ENCODE data around the gene BCO1. TPM values are rescaled to one million over a fixed set of nuclear protein-coding genes. Genes with fewer than 3 reads are reported as not detected.

The BCO1 gene
- total and polyA plus RNA-seq, 2 of the 4 experiments (the other 2 are of a cell fraction) = not detected

GRCh38 chr16:81220349-81220748 is 18.1 kb upstream of the BCO1 start:
- Histone ChIP-seq H4K91ac (ENCODE audit: insufficient read depth, low read depth, low read length) (no peak overlapping the region), H2BK5ac (ENCODE audit: low read depth, low read length, poor library complexity, severe bottlenecking) (no peak overlapping the region), H2BK20ac (ENCODE audit: low read depth, low read length) (no peak overlapping the region), H3K4me2 (ENCODE audit: low read depth, low read length) (no peak overlapping the region), H2AK5ac (ENCODE audit: low read depth, low read length) (no peak overlapping the region), H4K5ac (ENCODE audit: low read depth, low read length) (no peak overlapping the region), H3K14ac (replicated peaks; ENCODE audit: low read depth, low read length) (no peak overlapping the region), H4K20me1 (ENCODE audit: insufficient read depth, low read length) (no peaks in the 10 kb centered on the region), H3K56ac (ENCODE audit: extremely low read depth, insufficient read depth, low read length) (no peak overlapping the region), H3K27me3 (ENCODE audit: control insufficient read depth, insufficient read depth, low read length) (peaks cover 12% of the 10 kb centered on the region), H3K4me1 (ENCODE audit: control insufficient read depth, insufficient read depth, low read length) (no peaks in the 10 kb centered on the region), H3K23ac (ENCODE audit: low read depth, low read length) (no peak overlapping the region), H2AK9ac (replicated peaks; ENCODE audit: low read depth, low read length, poor library complexity) (no peak overlapping the region), H2AFZ (replicated peaks; ENCODE audit: low read length, poor library complexity) (no peak overlapping the region), H3K36me3 (ENCODE audit: control insufficient read depth, insufficient read depth, low read length) (no peaks in the 10 kb centered on the region), H4K8ac (ENCODE audit: low read depth in 2 of 2, low read length in 2 of 2) (no peak overlapping the region), H3K4me3 (ENCODE audit: insufficient read depth, low read depth, low read length) (no peak overlapping the region), H3K9me1 (ENCODE audit: insufficient read depth, low read length) (no peaks in the 10 kb centered on the region), H3K9me3 (ENCODE audit: control insufficient read depth, insufficient read depth, low read length) (no peaks in the 10 kb centered on the region), H3K18ac (ENCODE audit: low read depth, low read length) (no peak overlapping the region), H2BK120ac (ENCODE audit: low read depth, low read length) (no peak overlapping the region), H2BK15ac (ENCODE audit: low read depth, low read length) (no peak overlapping the region), H3K27ac (ENCODE audit: insufficient read depth, low read length) (no peak overlapping the region), H3K4ac (ENCODE audit: low read depth, low read length) (no peak overlapping the region), H3K79me1 (ENCODE audit: low read depth in 1 of 2, low read length in 2 of 2) (no peaks in the 10 kb centered on the region), H3K9ac (ENCODE audit: low read depth, low read length) (no peak overlapping the region)
- ChIA-PET POLR2A (ENCODE audit: unreplicated experiment) (no interaction called here), CTCF (interaction anchor here (0.6 kb wide), 1 partner anchor 15 kb away, joined by 5 read pairs; no protein-coding TSS in a partner anchor)
- in situ Hi-C loops (cut with MboI; ENCODE audit: low sequenced_read_pairs) (no loop called here), dilution Hi-C loops (cut with HindIII; ENCODE audit: low sequenced_read_pairs, unreplicated experiment) (no loop called here), intact Hi-C loops (cut with micrococcal nuclease) (no loop called here)
- DNase-seq = no peak
- BruUV-seq (replicated peaks) = no TSS peak
- WGBS, 2 experiments (ENCODE audit: extremely low coverage in 2 of 2, insufficient read length in 1 of 2) = 0% methylated on average over 1 of the region's 9 CpGs; no CpG with 5 or more reads in 1 of the 2 experiments
- no peak for ATAC-seq (ENCODE audit: low read depth)
- no peak for TF ChIP-seq CEBPB (IDR thresholded peaks at IDR 0.05; ENCODE audit: low read depth, low read length)
- TF ChIP-seq RAD21 (IDR thresholded peaks at IDR 0.05; ENCODE audit: low read length) = no peak
- no peak for TF ChIP-seq MAZ (IDR thresholded peaks at IDR 0.05; ENCODE audit: borderline replicate concordance, low read depth, low read length)
- no peak for TF ChIP-seq USF2 (IDR thresholded peaks at IDR 0.05; ENCODE audit: low read depth, low read length)
- TF ChIP-seq CHD1 (IDR thresholded peaks at IDR 0.05; ENCODE audit: low read depth, low read length) = no peak
- TF ChIP-seq BHLHE40 (IDR thresholded peaks at IDR 0.05; ENCODE audit: low read depth, low read length) = no peak
- TF ChIP-seq ELK1 (IDR thresholded peaks at IDR 0.05; ENCODE audit: borderline replicate concordance, low read depth, low read length) = no peak

Data from IMR-90 (cell line).